Ecto neural progenitor cell (in vitro differentiated cells): Measurements from ENCODE around the gene CRYGD.

Experiments used
- DNase-seq: peaks from one replicate; pipeline ENCODE4 v3.0.0-alpha.2; 2018; ENCODE audit warnings: low spot score

Gene CRYGD

GRCh38 chr2:208083807-208084206 is 40.5 kb downstream of the CRYGD start:
- no peak for DNase-seq

GRCh38 chr2:208077276-208077675 is 47.0 kb downstream of the CRYGD start:
- DNase-seq: no peak

- no peak for DNase-seq
These were observed 49.5 kb downstream of the CRYGD start for GRCh38 chr2:208074610-208075356.

- DNase-seq: peak; percentile 74
These were observed 52.0 kb downstream of the CRYGD start for GRCh38 chr2:208072250-208072892.
